GM12878 (cell line): ENCODE data around the gene PLCG2.

Experiments
- ATF7 ChIP-seq: fragments of 450-650 bp; IDR thresholded peaks from 2 replicates; pipeline ENCODE4 v1.6.1; 2016; ENCODE audit warnings: low read depth, mild to moderate bottlenecking
- CBX5 ChIP-seq: sonication (generic); IDR thresholded peaks from 2 replicates; pipeline ENCODE4 v1.6.1; 2016; ENCODE audit warnings: low read depth, moderate library complexity, mild to moderate bottlenecking, inconsistent platforms
- EZH2 ChIP-seq: IDR thresholded peaks from 2 replicates; pipeline ENCODE4 v1.6.1; 2012; ENCODE audit warnings: low read depth, mild to moderate bottlenecking, control low read depth, inconsistent platforms, low read length, borderline replicate concordance; ENCODE audit not compliant: control insufficient read depth
- MXI1 ChIP-seq: fragments of 150-350 bp; IDR thresholded peaks from 2 replicates; pipeline ENCODE4 v1.6.1; 2011; ENCODE audit warnings: low read depth, mild to moderate bottlenecking, inconsistent platforms, low read length, improper control_type of control experiment
- SREBF2 ChIP-seq: IDR thresholded peaks from 2 replicates; pipeline ENCODE4 v1.6.1; 2012; ENCODE audit warnings: mild to moderate bottlenecking, low read length
- TF ChIP-seq, protein P1 (sequence below), 3 experiments: IDR thresholded peaks in 2 of 3; conservative IDR thresholded peaks in 1 of 3; 2 replicates each; pipeline ENCODE4 v1.5.1; 2011; ENCODE audit warnings: low read depth in 3 of 3, low read length in 3 of 3, mild to moderate bottlenecking in 3 of 3, control low read depth in 2 of 3, moderate library complexity in 2 of 3, inconsistent platforms in 1 of 3, mixed read lengths in 1 of 3; ENCODE audit not compliant: control insufficient read depth in 2 of 3, insufficient read depth in 1 of 3; ENCODE audit errors: extremely low read depth in 1 of 3

DNA sequence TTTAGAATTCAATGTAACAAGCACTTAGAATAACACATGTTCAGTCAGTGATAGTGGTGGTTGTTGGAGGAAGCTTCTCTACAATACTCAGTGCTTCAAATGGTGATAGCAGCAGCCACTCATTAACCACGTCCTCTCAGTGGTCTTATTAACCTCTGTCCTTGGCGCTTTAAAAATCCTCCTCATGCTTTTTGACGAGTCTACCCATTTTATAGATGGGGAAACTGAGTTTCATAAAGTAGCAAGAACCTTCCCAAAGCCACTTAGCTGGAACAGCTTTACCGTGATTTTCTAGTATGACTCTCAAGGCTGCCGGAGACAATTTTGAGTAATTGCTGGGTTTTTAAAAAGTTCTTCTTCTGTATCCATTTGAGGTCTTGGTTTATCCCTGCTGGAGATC is 47.4 kb downstream of the PLCG2 start:
- no peak for TF ChIP-seq CBX5
- TF ChIP-seq, protein P1, sequence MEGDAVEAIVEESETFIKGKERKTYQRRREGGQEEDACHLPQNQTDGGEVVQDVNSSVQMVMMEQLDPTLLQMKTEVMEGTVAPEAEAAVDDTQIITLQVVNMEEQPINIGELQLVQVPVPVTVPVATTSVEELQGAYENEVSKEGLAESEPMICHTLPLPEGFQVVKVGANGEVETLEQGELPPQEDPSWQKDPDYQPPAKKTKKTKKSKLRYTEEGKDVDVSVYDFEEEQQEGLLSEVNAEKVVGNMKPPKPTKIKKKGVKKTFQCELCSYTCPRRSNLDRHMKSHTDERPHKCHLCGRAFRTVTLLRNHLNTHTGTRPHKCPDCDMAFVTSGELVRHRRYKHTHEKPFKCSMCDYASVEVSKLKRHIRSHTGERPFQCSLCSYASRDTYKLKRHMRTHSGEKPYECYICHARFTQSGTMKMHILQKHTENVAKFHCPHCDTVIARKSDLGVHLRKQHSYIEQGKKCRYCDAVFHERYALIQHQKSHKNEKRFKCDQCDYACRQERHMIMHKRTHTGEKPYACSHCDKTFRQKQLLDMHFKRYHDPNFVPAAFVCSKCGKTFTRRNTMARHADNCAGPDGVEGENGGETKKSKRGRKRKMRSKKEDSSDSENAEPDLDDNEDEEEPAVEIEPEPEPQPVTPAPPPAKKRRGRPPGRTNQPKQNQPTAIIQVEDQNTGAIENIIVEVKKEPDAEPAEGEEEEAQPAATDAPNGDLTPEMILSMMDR (IDR thresholded peaks at IDR 0.05 in 2 of 3, conservative IDR thresholded peaks at IDR 0.05 in 1 of 3; ENCODE audit: control insufficient read depth in 2 of 3, extremely low read depth in 1 of 3, insufficient read depth in 1 of 3, low read depth in 3 of 3, low read length in 3 of 3) = no peak
- TF ChIP-seq ATF7 = no peak
- TF ChIP-seq SREBF2 = no peak
- no peak for TF ChIP-seq EZH2
- no peak for TF ChIP-seq MXI1
